Suprapubic skin (tissue), 4 donors: Measurements from ENCODE around the gene MYOM1. TPM values are rescaled to one million over a fixed set of nuclear protein-coding genes. Genes with fewer than 3 reads are reported as not detected.

Experiments used
- DNase-seq, 2 donors: peaks; one replicate each; pipeline ENCODE4 v3.0.0-alpha.2; 2019; ENCODE audit warnings: low spot score in 2 of 2
- H3K27ac ChIP-seq: fragments of 200-600 bp; sonication (generic); one replicate; pipeline ENCODE4 v1.5.1; 2019
- H3K27me3 ChIP-seq: fragments of 200-600 bp; sonication (generic); one replicate; pipeline ENCODE4 v1.5.1; 2019
- H3K36me3 ChIP-seq: fragments of 200-600 bp; sonication (generic); one replicate; pipeline ENCODE4 v1.5.1; 2019
- H3K4me1 ChIP-seq: fragments of 200-600 bp; sonication (generic); one replicate; pipeline ENCODE4 v1.5.1; 2019
- H3K4me3 ChIP-seq: fragments of 200-600 bp; sonication (generic); one replicate; pipeline ENCODE4 v1.5.1; 2019; ENCODE audit warnings: mild to moderate bottlenecking
- H3K9me3 ChIP-seq: fragments of 200-600 bp; sonication (generic); one replicate; pipeline ENCODE4 v1.5.1; 2019
- CTCF ChIP-seq, 2 donors: fragments of 200-600 bp in 1 of 2; fragments of 450-650 bp in 1 of 2; sonication (generic) in 1 of 2; IDR thresholded peaks; one replicate each; pipeline ENCODE4 v1.5.1; 2016 to 2019; ENCODE audit warnings: antibody characterized with exemption in 2 of 2, mild to moderate bottlenecking in 1 of 2, moderate library complexity in 1 of 2
- EP300 ChIP-seq: sonication (generic); formaldehyde crosslinking; IDR thresholded peaks from one replicate; pipeline ENCODE4 v1.6.1; 2017; ENCODE audit warnings: antibody characterized with exemption
- POLR2A ChIP-seq, 2 donors: fragments of 450-650 bp; IDR thresholded peaks; one replicate each; pipeline ENCODE4 v1.6.1; 2017; ENCODE audit warnings: antibody characterized with exemption in 2 of 2, mild to moderate bottlenecking in 2 of 2, moderate library complexity in 2 of 2
- POLR2AphosphoS5 ChIP-seq, 3 donors: sonication (generic); formaldehyde crosslinking; IDR thresholded peaks; one replicate each; pipeline ENCODE4 v1.6.1; 2017; ENCODE audit warnings: antibody characterized with exemption in 3 of 3
- WGBS: methylation state at CpG from one replicate; pipeline ENCODE4 v1.1.5; 2018; 5-methylcytosine and 5-hydroxymethylcytosine counted together
- total RNA-seq, 4 donors: library from RNA; depleted of rRNA; stranded (reverse); fragments of >200 nt; gene quantifications; one replicate each; pipeline ENCODE4 v1.1.0, GENCODE V29; 2016

MYOM1 gene
- total RNA-seq, 4 donors from 2014 or later: 0.99 to 2.1 (median 1.6) TPM

GRCh38 chr18:3170441-3171161 is 49.2 kb downstream of the MYOM1 start:
- no peaks in the 10 kb centered on the region for H3K36me3 ChIP-seq
- H3K4me3 ChIP-seq: no peak overlapping the region
- WGBS: 88% methylated on average over 6 of the region's 6 CpGs
- no peaks in the 10 kb centered on the region for H3K9me3 ChIP-seq
- no peaks in the 10 kb centered on the region for H3K27me3 ChIP-seq
- TF ChIP-seq CTCF (IDR thresholded peaks at IDR 0.05): no peak
- TF ChIP-seq POLR2AphosphoS5 (IDR thresholded peaks at IDR 0.05): no peak
- no peak for TF ChIP-seq EP300
- no peak for TF ChIP-seq POLR2A (IDR thresholded peaks at IDR 0.05)
- no peak overlapping the region for H3K27ac ChIP-seq
- no peak for DNase-seq
- H3K4me1 ChIP-seq: no peaks in the 10 kb centered on the region

DNA sequence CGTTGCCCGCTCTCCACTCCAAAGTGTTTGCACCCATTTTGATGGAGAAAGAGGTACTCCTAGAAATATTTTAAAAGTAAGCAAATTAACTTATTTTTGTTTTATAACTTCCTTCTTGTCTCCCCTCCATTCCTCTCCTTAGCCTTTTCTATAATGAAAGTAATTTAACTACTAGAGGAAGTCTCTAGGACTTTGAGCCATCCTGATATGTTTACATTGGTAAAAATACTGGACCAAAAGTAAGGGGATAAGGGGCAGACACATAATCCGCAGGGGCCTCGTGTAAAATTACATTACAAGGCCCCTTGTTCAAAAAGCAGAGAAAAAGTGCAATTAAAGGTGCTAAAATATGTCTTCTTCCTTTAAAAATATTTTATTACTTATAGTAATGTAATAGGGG is 55.4 kb downstream of the MYOM1 start:
- H3K27me3 ChIP-seq: no peaks in the 10 kb centered on the region
- 82% methylated on average over 4 of the region's 4 CpGs for WGBS

GRCh38 chr18:3163968-3164367 is 55.8 kb downstream of the MYOM1 start:
- Histone ChIP-seq H3K9me3 (no peaks in the 10 kb centered on the region), H3K36me3 (no peaks in the 10 kb centered on the region), H3K27me3 (no peaks in the 10 kb centered on the region), H3K4me1 (no peaks in the 10 kb centered on the region), H3K4me3 (no peak overlapping the region), H3K27ac (no peak overlapping the region)
- no peak for DNase-seq
- 78% methylated on average over 5 of the region's 5 CpGs for WGBS
- TF ChIP-seq POLR2A (IDR thresholded peaks at IDR 0.05) (no peak), EP300 (no peak), CTCF (IDR thresholded peaks at IDR 0.05) (no peak), POLR2AphosphoS5 (IDR thresholded peaks at IDR 0.05) (no peak)

More for the DNA sequence above, 55.4 kb downstream of the MYOM1 start:
- TF ChIP-seq POLR2AphosphoS5 (IDR thresholded peaks at IDR 0.05): no peak
- no peak for TF ChIP-seq CTCF (IDR thresholded peaks at IDR 0.05)
- TF ChIP-seq POLR2A (IDR thresholded peaks at IDR 0.05): no peak
- TF ChIP-seq EP300: no peak
- Histone ChIP-seq H3K9me3 (no peaks in the 10 kb centered on the region), H3K27ac (no peak overlapping the region), H3K36me3 (no peaks in the 10 kb centered on the region), H3K4me3 (no peak overlapping the region), H3K4me1 (no peaks in the 10 kb centered on the region)
- DNase-seq: no peak

- H3K4me1 ChIP-seq: no peaks in the 10 kb centered on the region
- WGBS: 61% methylated on average over 3 of the region's 3 CpGs
- no peak for DNase-seq
These were observed 57.6 kb downstream of the MYOM1 start for GRCh38 chr18:3162181-3162580.

More at GRCh38 chr18:3162181-3162580, 57.6 kb downstream of the MYOM1 start:
- no peaks in the 10 kb centered on the region for H3K9me3 ChIP-seq
- TF ChIP-seq POLR2A (IDR thresholded peaks at IDR 0.05): no peak
- TF ChIP-seq EP300: no peak
- no peak for TF ChIP-seq POLR2AphosphoS5 (IDR thresholded peaks at IDR 0.05)
- no peak for TF ChIP-seq CTCF (IDR thresholded peaks at IDR 0.05)
- no peaks in the 10 kb centered on the region for H3K27me3 ChIP-seq
- H3K4me3 ChIP-seq: no peak overlapping the region
- H3K27ac ChIP-seq: no peak overlapping the region
- H3K36me3 ChIP-seq: no peaks in the 10 kb centered on the region
